ENCODE data around the gene SNAPC5. TPM values are rescaled to one million over a fixed set of nuclear protein-coding genes. Genes with fewer than 3 reads are reported as not detected.
"Not testable (repeated sequence)": the region's sequence is repeated elsewhere in the genome, so short reads cannot be mapped to it uniquely, and the experiment has no call there.

Gene SNAPC5
- total RNA-seq, 4 donors from 2014 or later = 33.9 to 66.9 (median 44.1) TPM

GRCh38 chr15:66476535-66476934 lies 21.0 kb downstream of the SNAPC5 start:
- no peak for ATAC-seq
- Histone ChIP-seq H3K27ac (no peak overlapping the region), H3K4me1 (peaks cover 0 to 11% (median 0%) of the 10 kb centered on the region in 3 donors), H3K27me3 (no peaks in the 10 kb centered on the region), H3K36me3 (peaks cover 0 to 7% of the 10 kb centered on the region in 2 donors), H3K9me3 (no peaks in the 10 kb centered on the region), H3K4me3 (no peak overlapping the region)
- WGBS, 2 donors (ENCODE audit: low coverage in 1 of 2) = 76 to 85% methylated on average over 3 to 4 of the region's 4 CpGs
- TF ChIP-seq EP300 (IDR thresholded peaks at IDR 0.05) (no peak), POLR2A (IDR thresholded peaks at IDR 0.05) (no peak), POLR2AphosphoS5 (IDR thresholded peaks at IDR 0.05) (no peak), CTCF (IDR thresholded peaks at IDR 0.05) (no peak)

GRCh38 chr15:66474963-66475362 lies 22.6 kb downstream of the SNAPC5 start:
- Histone ChIP-seq H3K9me3 (no peaks in the 10 kb centered on the region), H3K4me3 (no peak overlapping the region), H3K4me1 (peaks cover 0 to 11% (median 0%) of the 10 kb centered on the region in 3 donors), H3K27me3 (no peaks in the 10 kb centered on the region), H3K36me3 (no peaks in the 10 kb centered on the region), H3K27ac (no peak overlapping the region)
- TF ChIP-seq CTCF (IDR thresholded peaks at IDR 0.05) = no peak
- TF ChIP-seq EP300 (IDR thresholded peaks at IDR 0.05) = no peak
- no peak for TF ChIP-seq POLR2AphosphoS5 (IDR thresholded peaks at IDR 0.05)
- TF ChIP-seq POLR2A (IDR thresholded peaks at IDR 0.05) = no peak
- no peak for ATAC-seq
- 96 to 100% methylated on average over 3 of the region's 3 CpGs for WGBS, 2 donors (ENCODE audit: low coverage in 1 of 2)

- ATAC-seq = no peak
- Histone ChIP-seq H3K27me3 (no peaks in the 10 kb centered on the region), H3K4me1 (peaks cover 0 to 11% (median 0%) of the 10 kb centered on the region in 3 donors), H3K9me3 (no peaks in the 10 kb centered on the region), H3K4me3 (no peak overlapping the region), H3K27ac (no peak overlapping the region), H3K36me3 (no peaks in the 10 kb centered on the region)
- 53 to 61% methylated on average over 2 of the region's 2 CpGs for WGBS, 2 donors (ENCODE audit: low coverage in 1 of 2)
- no peak for TF ChIP-seq EP300 (IDR thresholded peaks at IDR 0.05)
- TF ChIP-seq CTCF (IDR thresholded peaks at IDR 0.05) = no peak
- no peak for TF ChIP-seq POLR2A (IDR thresholded peaks at IDR 0.05)
- TF ChIP-seq POLR2AphosphoS5 (IDR thresholded peaks at IDR 0.05) = no peak
Measured at GRCh38 chr15:66474135-66474534, 23.4 kb downstream of the SNAPC5 start.

DNA sequence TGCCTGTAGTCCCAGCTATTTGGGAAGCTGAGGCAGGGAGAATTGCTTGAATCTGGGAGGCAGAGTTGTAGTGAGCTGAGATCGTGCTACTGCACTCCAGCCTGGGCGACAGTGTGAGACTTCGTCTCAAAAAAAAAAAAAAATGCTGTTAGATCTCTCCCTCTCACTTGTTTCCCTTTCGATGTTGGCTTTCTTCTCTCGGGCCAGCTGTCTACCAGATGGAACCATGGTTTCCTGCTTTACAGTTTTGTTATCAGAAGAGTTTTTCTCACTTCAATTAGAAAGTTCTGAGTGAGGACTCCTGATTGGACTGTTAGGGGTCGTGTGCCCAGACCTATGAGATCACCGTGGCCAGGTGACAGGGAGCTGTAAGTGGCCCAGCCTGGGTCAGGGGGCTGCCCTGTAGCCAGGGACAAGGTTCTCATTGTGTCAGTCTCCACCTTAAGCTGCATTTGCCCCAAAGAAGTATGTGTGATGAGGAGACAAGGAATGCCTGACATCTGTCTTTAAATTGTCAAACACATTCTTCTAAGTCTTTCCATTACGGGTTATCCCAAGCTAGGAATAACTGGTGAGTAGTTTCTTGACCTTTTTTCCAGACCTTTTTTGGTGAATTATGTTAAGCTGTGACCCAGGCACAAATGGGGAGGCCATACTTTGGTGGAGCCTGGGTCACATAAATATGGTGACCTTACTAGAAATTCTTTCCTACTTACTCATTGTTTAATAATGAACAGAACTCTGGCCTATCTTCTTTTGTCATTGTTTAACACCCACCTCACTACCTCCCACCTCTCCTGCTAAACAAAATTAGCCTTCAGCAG lies 25.2 kb downstream of the SNAPC5 start:
- peaks cover 0 to 11% (median 0%) of the 10 kb centered on the region in 3 donors for H3K4me1 ChIP-seq
- H3K36me3 ChIP-seq = no peaks in the 10 kb centered on the region
- WGBS, 2 donors (ENCODE audit: low coverage in 1 of 2) = 42 to 53% methylated on average over 5 to 7 of the region's 8 CpGs

DNA sequence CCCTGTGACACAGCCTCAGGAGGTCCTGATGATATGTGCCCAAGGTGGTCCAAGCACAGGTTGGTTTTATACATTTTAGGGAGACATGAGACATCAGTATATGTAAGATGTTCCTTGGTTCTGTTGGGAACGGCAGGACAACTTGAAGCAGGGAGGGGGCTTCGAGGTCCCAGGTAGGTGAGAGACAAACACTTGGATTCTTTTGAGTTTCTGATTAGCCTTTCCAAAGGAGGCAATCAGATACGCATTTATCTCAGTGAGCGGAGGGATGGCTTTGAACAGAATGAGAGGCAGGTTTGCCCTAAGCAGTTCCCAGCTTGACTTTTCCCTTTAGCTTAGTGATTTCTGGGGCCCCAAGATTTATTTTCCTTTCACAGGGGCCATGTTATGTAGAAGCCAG lies 26.7 kb downstream of the SNAPC5 start:
- not testable (repeated sequence) for H3K27me3 ChIP-seq, ATAC-seq, H3K9me3 ChIP-seq, H3K27ac ChIP-seq, H3K4me3 ChIP-seq, H3K36me3 ChIP-seq
- 86 to 91% methylated on average over 4 of the region's 4 CpGs for WGBS, 2 donors (ENCODE audit: low coverage in 1 of 2)
- H3K4me1 ChIP-seq = peaks cover 0 to 11% (median 0%) of the 10 kb centered on the region in 3 donors

More for the DNA sequence above, 25.2 kb downstream of the SNAPC5 start:
- peak overlapping the region in 1 of 4 donors; percentile 42 for H3K27ac ChIP-seq
- no peak overlapping the region for H3K4me3 ChIP-seq
- no peaks in the 10 kb centered on the region for H3K9me3 ChIP-seq
- no peaks in the 10 kb centered on the region for H3K27me3 ChIP-seq
- TF ChIP-seq POLR2AphosphoS5 (IDR thresholded peaks at IDR 0.05) (no peak), EP300 (IDR thresholded peaks at IDR 0.05) (no peak)
- ATAC-seq = no peak

GRCh38 chr15:66467162-66468040 lies 30.2 kb downstream of the SNAPC5 start:
- not testable (repeated sequence) for H3K4me3 ChIP-seq, H3K36me3 ChIP-seq, H3K27ac ChIP-seq, H3K27me3 ChIP-seq, H3K4me1 ChIP-seq, H3K9me3 ChIP-seq, ATAC-seq
- 94% methylated on average over 7 to 11 of the region's 11 CpGs for whole genome bisulfite sequencing, 2 donors (ENCODE audit: low coverage in 1 of 2)

- H3K4me3 ChIP-seq, ATAC-seq, H3K4me1 ChIP-seq, H3K9me3 ChIP-seq, H3K27me3 ChIP-seq, H3K27ac ChIP-seq, H3K36me3 ChIP-seq: not testable (repeated sequence)
- WGBS, 2 donors (ENCODE audit: low coverage in 1 of 2) = 84 to 100% methylated on average over 1 to 3 of the region's 6 CpGs
Measured at GRCh38 chr15:66465294-66465693, 32.3 kb downstream of the SNAPC5 start.

Data from gastroesophageal sphincter (tissue), 4 donors.